Breast epithelium (tissue), 3 donors: ENCODE results near the gene ZNG1F.
"Not testable (repeated sequence)": the region's sequence is repeated elsewhere in the genome, so short reads cannot be mapped to it uniquely, and the experiment has no call there.

Experiments used
- POLR2A ChIP-seq: fragments of 450-650 bp; IDR thresholded peaks from one replicate; pipeline ENCODE4 v1.6.1; 2016; ENCODE audit warnings: antibody characterized with exemption, mild to moderate bottlenecking, moderate library complexity
- POLR2AphosphoS5 ChIP-seq, 3 donors: sonication (generic); formaldehyde crosslinking; IDR thresholded peaks; one replicate each; pipeline ENCODE4 v1.6.1; 2017; ENCODE audit warnings: antibody characterized with exemption in 3 of 3

DNA sequence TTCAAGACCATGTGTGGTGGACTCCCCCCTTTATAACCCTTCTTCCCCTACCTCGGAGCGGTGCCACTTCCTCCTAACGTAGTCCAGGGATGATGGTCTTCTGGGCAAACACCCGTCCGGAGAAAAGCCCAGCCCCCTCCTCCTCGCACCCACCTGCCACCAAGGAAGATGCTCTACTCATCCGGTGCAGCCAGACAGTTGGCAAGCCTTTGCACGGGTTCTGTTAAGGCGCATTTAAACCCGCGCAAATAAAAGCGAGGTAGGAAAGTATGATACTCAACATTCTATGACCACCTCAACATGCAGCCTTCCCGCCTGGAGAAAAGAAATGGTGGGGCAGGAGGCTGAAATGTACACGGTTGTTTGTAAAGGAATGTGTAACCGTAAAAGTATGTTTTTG, 60.5 kb downstream of the ZNG1F start, which contains the start of gene FOXD4L6:
- not testable (repeated sequence) for TF ChIP-seq POLR2A; POLR2AphosphoS5 (IDR thresholded peaks at IDR 0.05)
